Type B pancreatic cell (in vitro differentiated cells): ENCODE data around the gene FRMPD1. TPM values are rescaled to one million over a fixed set of nuclear protein-coding genes. Genes with fewer than 3 reads are reported as not detected.
"Not testable (repeated sequence)": the region's sequence is repeated elsewhere in the genome, so short reads cannot be mapped to it uniquely, and the experiment has no call there.

Experiments
- DNase-seq: peaks from one replicate; pipeline ENCODE4 v3.0.0; 2021; ENCODE audit warnings: mixed read lengths; ENCODE audit not compliant: unreplicated experiment; ENCODE audit errors: extremely low spot score
- H3K27ac Mint-ChIP-seq: 2 replicates; pipeline ENCODE4 v1.8.0; 2021; ENCODE audit warnings: mild to moderate bottlenecking, mixed read lengths
- H3K27me3 Mint-ChIP-seq: 2 replicates; pipeline ENCODE4 v1.8.0; 2021; ENCODE audit warnings: mixed read lengths
- H3K36me3 Mint-ChIP-seq: 2 replicates; pipeline ENCODE4 v1.8.0; 2021; ENCODE audit warnings: mixed read lengths
- H3K4me1 Mint-ChIP-seq: one replicate; pipeline ENCODE4 v1.8.0; 2021; ENCODE audit warnings: mixed read lengths; ENCODE audit not compliant: unreplicated experiment
- H3K4me3 Mint-ChIP-seq: 2 replicates; pipeline ENCODE4 v1.8.0; 2021; ENCODE audit warnings: mild to moderate bottlenecking, mixed read lengths
- H3K9me3 Mint-ChIP-seq: 2 replicates; pipeline ENCODE4 v1.8.0; 2021; ENCODE audit warnings: mixed read lengths
- CTCF ChIP-seq: fragments of 200-600 bp; sonication (generic); conservative IDR thresholded peaks from 2 replicates; pipeline ENCODE4 v1.5.0; 2021; ENCODE audit warnings: antibody characterized with exemption, mild to moderate bottlenecking
- long read RNA-seq: library from polyadenylated mRNA; unstranded; transcript quantifications from one replicate; pipeline ENCODE4 v2.0.0, GENCODE V29; 2020
- total RNA-seq: library from RNA; stranded (reverse); gene quantifications from 2 replicates; pipeline ENCODE4 v1.2.1, GENCODE V29; 2021; ENCODE audit warnings: low replicate concordance

FRMPD1 gene, protein sequence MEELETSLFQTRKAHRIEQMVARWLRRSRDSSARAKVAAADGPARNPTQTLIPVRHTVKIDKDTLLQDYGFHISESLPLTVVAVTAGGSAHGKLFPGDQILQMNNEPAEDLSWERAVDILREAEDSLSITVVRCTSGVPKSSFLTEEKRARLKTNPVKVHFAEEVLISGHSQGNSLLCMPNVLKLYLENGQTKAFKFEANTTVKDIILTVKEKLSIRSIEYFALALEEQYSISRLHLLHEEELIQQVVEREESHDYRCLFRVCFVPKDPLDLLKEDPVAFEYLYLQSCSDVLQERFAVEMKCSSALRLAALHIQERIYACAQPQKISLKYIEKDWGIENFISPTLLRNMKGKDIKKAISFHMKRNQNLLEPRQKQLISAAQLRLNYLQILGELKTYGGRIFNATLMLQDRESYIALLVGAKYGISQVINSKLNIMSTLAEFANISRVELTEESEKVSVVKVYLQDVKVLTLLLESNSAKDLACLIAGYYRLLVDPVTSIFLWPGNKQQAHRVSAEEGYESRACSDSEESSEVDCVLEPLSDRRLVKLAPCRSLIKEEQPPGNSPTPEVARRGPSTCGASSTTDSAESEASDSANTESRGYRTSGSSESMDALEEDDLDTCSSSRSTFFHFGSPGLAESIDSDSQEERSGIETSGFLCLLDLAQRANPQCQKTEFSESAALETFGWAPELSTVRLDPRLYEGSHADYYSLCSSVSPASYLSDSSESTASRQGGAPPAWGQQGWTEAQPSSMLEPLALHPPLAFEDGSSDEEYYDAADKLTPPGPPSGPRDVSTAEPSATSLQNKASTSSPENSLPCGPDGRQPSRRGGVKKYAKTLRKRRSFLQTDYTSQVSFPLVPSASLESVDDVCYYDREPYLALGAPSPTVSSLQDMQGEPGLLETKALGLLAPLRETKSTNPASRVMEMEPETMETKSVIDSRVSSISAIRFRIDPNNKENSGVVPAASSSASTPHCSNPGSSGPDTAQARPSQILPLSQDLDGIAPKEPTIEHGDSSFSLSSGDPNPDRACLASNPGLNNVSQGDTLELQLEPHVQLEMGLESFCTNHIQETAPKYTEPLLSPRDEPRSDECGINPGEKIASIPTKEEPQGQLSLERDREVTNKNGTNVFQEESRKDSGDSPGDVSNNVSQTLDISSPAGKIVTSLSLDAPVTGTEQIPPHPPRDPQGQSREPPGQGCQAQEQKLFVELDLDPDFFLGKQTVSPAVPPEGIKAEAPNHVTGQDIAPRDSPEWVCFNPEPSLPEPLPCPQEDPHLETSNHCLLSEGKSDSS (N-terminal part only)
- 0.36 and 0.82 TPM in 2 replicates for total RNA-seq
- long read RNA-seq, partial matches to known transcripts, result 0 of 1 reads
- long read RNA-seq, other reads (novel, unspliced or antisense), result 1 of 1 reads

DNA sequence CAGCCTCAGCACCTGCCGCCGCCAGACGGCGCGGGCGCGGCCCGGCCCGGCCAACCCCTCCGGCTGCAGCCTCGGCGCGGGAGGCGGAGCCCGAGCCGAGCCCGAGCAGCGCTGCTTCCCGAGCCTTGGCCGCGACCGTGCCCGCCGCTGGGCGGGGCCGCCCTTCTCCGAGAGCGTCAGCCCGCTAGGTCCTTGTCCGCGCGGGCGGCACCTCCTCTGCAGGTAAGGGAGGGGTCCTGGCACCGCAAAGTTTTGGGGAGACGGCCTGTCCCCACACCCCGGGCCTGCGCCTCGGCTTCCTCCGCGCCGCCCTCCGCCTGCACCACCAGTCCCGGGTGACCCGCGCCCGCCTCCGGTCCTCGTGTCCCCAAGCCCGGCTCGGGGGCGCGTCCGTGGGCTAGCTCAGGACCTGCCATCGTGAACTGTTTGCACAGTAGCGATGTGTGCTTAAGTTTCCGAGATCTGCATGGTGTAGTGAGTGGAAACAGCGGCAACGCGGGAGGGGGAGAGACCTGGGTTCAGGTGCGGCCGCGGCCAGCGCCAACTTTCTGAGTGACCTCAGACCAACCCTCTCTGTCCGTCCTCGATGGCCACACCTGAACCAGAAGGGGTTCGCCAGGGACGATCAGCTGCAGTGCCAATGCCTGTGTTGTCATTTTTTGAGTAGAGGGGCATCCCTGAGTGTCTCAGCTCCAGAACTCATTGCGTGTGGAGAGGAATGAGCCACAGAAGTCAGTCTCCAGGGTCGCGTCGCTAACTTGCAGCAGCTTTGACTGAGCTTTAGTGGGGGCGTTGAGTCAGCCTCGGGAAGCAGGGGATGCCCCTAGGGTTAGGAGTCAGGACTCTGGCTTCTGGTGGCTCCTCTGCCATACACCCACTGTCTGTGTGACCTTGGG is at the start of gene FRMPD1:
TSS of gene FRMPD1 (plus strand) at position 82 of the 896 bp plus-strand sequence. CDS start 41,688 bp downstream, outside the sequence.
- H3K27me3 Mint-ChIP-seq, result peaks cover 89% of the 10 kb centered on the region
- peak within 1 kb of the TSS; percentile 83 for H3K4me3 Mint-ChIP-seq
- no peak within 1 kb of the TSS for H3K27ac Mint-ChIP-seq
- no peaks in the 10 kb centered on the region for H3K9me3 Mint-ChIP-seq
- H3K36me3 Mint-ChIP-seq, result no peaks in the 10 kb centered on the region
- TF ChIP-seq CTCF, result no peak
- DNase-seq, result peak; percentile 78
- peaks cover 4% of the 10 kb centered on the region for H3K4me1 Mint-ChIP-seq

GRCh38 chr9:37602061-37602460 is 48.7 kb upstream of the FRMPD1 start:
- not testable (repeated sequence) for H3K4me1 Mint-ChIP-seq, DNase-seq, H3K27ac Mint-ChIP-seq, H3K4me3 Mint-ChIP-seq, H3K9me3 Mint-ChIP-seq, H3K36me3 Mint-ChIP-seq
- H3K27me3 Mint-ChIP-seq, result peaks cover 35% of the 10 kb centered on the region

- no peaks in the 10 kb centered on the region for H3K9me3 Mint-ChIP-seq
- H3K27me3 Mint-ChIP-seq, result peaks cover 41% of the 10 kb centered on the region
- no peaks in the 10 kb centered on the region for H3K4me1 Mint-ChIP-seq
- no peak overlapping the region for H3K4me3 Mint-ChIP-seq
- DNase-seq, result no peak
- H3K27ac Mint-ChIP-seq, result no peak overlapping the region
- H3K36me3 Mint-ChIP-seq, result no peaks in the 10 kb centered on the region
- TF ChIP-seq CTCF, result no peak
Observed at GRCh38 chr9:37602817-37603216, 47.9 kb upstream of the FRMPD1 start.

DNA sequence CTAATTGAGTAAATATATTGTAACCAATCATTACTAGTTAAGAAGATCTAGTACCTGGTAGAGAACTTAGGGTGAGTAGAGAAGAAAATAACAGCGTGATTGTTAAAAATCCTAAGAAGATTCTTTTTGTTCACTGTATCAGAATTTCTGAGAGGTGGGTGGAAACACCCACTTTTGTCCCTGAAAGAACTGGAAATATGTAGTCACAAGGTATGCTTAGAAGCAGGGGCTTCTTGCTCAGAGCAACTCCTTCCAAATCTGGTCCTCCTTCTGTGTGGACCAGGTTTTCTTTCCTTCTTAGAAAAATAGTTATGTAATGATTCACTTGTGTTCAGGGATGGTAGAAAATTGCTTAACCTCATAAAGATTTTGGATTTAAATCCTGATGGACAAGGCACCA is 46.5 kb upstream of the FRMPD1 start:
- Mint-ChIP-seq H3K4me1 (no peaks in the 10 kb centered on the region), H3K27me3 (peaks cover 48% of the 10 kb centered on the region), H3K27ac (no peak overlapping the region), H3K4me3 (no peak overlapping the region), H3K9me3 (no peaks in the 10 kb centered on the region), H3K36me3 (no peaks in the 10 kb centered on the region)
- no peak for TF ChIP-seq CTCF
- DNase-seq, result no peak

DNA sequence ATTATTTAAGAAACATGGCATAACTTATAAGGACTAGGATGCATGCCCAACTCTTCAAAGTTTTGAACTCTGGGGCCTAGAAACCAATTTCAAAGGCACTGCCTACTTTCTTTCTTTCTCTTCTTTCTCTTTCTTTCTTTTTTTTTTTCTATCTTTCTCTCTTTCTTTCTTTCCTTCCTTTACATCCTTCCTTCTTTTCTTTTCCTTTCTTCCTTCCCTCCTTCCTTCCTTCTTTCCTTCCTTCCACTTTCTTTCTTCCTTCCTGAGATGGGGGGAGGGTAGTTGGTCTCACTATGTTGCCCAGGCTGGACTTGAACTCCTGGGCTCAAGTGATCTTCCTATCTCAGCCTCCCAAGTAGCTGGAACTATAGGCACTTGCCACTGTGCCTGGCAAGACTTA is 42.5 kb upstream of the FRMPD1 start:
- no peak overlapping the region for H3K4me3 Mint-ChIP-seq
- peaks cover 44% of the 10 kb centered on the region for H3K27me3 Mint-ChIP-seq

More for the DNA sequence above, 42.5 kb upstream of the FRMPD1 start:
- Mint-ChIP-seq H3K4me1 (no peaks in the 10 kb centered on the region), H3K9me3 (no peaks in the 10 kb centered on the region), H3K36me3 (no peaks in the 10 kb centered on the region), H3K27ac (no peak overlapping the region)
- TF ChIP-seq CTCF, result no peak
- DNase-seq, result no peak
